ENCODE data around the gene S100A12.
"Not testable (repeated sequence)": the region's sequence is repeated elsewhere in the genome, so short reads cannot be mapped to it uniquely, and the experiment has no call there.

The S100A12 gene

DNA sequence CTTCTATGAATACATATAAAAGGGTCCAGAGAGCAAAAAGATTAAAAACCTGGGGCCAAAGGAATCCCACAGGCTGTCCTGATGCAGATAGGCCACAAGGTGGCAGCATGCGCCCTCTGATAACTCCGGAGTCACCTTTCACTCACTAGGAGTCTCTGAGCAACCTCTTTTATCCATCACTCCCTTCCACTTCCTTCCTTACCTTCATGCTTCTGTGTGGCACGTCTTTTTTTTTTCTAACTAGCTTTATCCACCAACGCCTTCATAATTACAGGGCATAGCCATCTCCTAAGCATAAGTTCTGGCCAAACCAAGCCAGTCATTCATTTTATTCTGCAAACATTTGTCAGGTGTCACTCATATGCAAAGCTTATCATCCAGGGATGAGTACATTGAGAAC lies 22.9 kb downstream of the S100A12 start:
- DNase-seq (ENCODE audit: low read depth): peak; percentile 37

DNA sequence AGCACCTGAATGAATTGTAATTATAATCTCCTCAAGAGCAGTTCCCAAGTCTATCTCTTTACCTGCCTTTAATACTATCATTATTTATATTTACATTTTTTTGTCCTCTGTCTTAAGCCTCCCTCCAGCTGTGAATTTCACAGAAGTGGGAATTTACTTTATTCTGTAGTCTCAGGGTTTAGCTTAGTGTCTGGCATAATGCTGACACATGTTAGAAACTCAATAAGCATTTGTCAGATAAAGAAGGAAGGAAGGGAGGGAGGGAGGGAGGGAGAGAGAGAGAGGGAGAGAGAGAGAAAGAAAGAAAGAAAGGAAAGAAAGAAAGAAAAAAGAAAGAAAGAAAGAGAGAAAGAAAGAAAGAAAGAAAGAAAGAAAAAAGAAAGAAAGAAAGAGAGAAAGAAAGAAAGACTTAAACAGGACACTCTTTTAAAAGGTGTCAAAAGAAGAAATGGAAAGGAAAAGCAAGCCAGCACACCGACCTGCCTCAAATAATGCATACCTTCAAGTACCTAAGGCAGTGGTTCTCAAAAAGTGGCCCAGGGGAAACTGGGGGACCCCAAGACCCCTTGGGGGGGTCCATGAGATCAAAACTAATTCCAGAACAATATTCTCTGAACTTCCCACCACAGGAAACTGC lies 25.0 kb downstream of the S100A12 start:
- DNase-seq (ENCODE audit: low read depth): no peak

DNA sequence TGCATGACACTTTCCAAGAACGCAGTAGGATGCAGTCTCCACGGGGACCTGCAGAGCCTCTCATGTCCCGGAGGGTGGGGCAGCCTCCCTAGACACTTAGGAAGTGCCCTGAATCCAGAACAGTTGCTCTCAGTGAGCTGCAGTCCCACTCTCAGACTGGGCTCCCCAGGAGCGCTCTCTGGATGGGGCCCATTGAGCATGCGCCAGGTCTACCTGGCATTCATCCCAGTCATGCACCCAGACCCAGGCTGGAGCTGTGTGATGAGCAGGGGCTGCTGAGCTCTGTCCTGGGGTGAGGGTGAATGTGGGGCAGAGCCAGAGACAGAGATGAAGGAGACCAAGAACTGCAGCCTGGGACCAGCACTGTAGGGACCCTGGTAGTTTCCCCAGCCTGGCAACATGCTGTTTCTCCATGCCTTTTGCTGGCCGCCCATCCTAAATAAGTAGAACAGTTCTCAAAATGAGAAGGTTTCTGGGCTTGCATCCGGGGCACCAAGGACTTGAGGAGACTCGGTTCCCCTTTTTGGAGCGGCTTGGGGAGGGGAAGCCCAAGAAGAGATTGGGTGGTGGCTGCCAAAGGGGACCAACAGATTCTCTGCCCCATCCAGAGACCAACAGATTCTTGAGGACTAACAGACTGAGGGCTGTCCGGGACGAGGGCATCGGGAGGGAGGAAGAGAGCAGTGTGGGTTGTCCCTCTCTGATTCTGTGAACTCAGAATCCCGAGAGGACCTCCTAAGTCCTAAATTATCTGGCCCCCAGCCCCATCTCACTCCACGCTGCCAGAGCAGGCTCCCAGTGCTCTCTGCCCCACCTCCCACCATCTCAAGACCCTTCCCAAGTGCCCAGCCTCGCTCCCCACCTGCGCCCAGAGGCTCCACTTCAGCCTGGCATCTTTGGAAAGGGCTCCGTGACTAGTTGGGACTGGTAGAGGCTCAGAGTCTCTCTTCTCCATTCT lies 25.8 kb downstream of the S100A12 start:
- no peak for DNase-seq (ENCODE audit: low read depth)

DNA sequence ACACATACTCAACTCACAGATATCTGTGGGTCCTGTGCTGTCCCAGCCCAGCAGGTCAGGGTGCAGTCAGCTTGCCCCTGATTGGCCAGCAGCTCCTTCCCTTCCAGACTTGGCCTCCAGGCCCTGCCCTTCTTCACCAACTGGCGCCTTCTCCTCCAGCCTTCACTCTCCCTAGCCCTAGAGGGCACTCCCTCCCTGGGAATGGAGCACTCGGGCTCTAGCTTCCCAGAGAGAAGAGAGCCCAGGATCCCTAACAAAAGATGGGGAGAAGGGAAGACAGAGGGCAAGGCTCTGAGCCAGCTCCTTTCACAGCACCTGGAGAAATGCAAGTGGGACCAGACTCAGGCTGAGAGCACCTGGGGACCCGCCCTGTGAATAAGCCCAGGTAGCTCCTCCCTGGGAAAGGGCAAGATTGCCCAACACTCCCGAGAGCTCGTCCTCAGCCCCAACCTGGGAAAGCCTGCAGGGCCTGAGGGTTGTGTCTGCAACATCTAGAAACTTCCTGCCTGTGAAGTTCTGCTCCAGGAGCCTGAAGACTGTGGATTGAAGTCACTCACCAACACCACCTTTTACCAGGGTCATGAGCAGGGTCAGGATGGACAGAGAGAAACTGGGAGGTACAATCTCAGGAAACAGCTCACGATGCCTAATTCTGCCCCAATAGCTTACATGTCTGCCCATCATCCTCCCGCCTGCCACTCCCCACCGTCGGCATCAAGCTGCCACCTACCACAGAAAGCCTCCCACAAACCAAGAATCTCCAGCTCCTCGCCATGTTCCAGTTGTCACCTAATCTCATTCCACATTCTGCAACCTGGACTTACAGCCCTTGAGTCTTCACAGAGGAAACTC lies 26.7 kb downstream of the S100A12 start, which contains the start of gene PGLYRP4:
TSS of gene PGLYRP4 (minus strand) at position 331 of the 852 bp plus-strand sequence. CDS start 909 bp downstream, outside the sequence.
- DNase-seq (ENCODE audit: low read depth): no peak

DNA sequence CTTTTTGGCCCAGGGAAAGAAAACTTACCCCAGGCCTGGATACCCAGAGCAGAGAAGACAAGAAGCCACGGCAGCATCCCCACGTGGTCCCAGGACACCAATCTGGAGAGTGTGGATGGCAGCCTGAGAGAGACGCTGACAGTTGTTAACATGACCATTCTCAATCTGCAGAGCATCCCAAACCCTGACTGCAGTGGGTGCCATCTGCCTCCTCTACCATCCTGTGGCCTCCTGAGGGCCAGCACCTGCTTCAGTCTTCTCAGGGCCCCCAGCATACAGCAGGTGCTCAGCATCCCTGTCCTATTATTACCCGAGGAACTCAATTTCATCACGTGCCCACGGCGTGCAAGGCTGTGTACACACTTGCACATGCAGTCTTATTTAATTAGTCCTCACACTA lies 27.6 kb downstream of the S100A12 start:
- DNase-seq (ENCODE audit: low read depth): no peak

DNA sequence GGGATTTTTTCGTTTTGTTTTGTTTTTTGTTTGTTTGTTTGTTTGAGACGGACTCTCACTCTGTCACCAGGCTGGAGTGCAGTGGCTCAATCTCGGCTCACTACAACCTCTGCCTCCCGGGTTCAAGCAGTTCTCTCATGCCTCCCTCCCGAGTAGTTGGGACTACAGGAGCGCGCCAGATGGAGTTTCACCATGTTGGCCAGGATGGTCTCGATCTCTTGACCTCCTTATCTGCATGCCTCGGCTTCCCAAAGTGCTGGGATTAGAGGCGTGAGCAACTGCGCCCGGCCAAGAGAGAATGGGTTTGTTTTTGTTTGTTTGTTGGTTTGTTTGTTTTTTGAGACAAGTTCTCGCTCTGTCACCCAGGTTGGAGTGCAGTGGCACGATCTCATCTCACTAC lies 28.4 kb downstream of the S100A12 start:
- DNase-seq (ENCODE audit: low read depth): not testable (repeated sequence)

DNA sequence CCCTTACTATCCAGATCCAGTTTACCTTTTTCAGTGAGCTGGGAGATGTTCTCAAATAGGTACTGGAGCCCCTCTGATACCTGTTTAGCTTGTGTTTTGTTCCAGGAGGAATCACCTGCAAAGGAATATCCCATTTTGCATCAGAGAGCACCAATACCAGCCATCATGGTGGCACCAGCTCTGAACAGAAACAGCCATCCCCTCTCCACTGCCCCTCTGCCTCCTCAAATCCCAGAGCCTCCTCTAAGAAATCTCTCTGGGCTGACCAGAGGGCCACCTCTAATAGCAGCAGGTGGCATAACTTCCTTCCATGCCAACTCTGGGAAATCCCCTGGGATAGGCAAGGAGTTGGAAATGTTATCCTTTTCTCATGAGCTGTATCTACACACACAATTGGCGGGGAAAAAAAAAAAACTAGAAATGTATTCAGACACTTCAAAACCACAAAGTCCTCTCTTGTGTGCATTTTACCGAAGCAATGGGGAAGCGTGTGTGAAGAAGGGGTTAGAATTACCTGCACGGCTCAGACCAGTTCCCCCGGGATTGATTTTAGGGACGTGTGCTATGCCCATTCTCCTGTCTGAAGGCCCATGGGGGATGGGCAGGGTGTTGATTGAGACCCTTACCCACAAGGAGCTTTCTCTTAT lies 29.2 kb downstream of the S100A12 start:
- no peak for DNase-seq (ENCODE audit: low read depth)

DNA sequence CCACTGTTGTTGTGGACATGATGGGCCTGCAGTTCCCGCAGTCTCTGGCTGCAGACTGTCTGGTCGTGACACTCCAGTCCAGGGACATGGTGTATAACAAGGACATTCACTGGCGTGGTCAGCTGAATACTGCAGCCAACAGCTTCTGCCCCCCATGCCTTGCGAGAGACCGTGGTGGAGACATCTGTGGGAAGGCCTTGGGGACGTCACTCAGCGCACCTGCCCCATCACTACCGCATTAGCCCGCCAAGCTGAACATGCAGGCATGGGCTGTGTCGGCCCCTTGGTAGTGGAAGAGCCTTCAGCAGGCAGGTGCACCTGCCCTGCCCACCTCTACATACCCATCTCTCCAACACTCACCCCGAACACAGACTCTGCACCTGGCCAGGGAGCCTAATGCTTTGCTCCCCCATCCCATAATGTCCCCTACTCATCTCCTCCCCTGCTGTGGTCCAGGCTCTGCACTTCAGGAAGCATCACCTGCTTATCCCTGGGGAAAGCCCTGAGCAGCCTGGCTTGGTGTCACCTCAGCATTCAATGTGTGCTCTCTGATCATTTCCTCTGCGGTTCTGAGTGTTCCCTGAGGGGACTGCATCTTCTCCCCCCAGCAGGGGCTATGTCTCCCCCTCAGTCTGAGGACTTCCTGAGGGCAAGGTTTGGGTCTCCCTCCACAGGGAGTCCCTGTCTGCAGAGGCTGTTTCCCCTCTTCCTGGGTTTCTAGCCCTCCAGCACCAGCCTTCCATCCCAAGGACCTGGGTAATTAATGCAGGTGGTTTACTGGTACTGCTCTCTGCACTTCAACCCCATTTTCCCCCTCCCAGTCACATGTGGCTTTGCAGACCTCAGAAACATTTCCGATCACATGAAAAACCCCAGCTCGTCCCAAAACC lies 30.0 kb downstream of the S100A12 start:
- no peak for DNase-seq (ENCODE audit: low read depth)

DNA sequence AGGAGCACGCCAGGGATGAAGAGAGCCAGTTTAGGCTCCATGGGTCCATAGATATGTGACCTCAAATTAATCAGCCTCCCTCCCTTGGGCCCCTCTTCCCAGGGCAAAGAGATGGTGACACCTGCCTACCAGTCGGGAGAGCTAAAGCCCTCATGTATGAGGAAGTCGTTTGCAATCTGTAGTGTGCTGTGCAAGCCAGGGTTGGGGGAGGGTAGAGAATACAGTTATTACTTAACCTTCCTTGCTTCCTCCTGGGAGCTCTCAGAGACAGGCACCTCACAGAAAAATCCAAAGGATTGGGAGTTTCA lies 30.7 kb downstream of the S100A12 start:
- no peak for DNase-seq (ENCODE audit: low read depth)

DNA sequence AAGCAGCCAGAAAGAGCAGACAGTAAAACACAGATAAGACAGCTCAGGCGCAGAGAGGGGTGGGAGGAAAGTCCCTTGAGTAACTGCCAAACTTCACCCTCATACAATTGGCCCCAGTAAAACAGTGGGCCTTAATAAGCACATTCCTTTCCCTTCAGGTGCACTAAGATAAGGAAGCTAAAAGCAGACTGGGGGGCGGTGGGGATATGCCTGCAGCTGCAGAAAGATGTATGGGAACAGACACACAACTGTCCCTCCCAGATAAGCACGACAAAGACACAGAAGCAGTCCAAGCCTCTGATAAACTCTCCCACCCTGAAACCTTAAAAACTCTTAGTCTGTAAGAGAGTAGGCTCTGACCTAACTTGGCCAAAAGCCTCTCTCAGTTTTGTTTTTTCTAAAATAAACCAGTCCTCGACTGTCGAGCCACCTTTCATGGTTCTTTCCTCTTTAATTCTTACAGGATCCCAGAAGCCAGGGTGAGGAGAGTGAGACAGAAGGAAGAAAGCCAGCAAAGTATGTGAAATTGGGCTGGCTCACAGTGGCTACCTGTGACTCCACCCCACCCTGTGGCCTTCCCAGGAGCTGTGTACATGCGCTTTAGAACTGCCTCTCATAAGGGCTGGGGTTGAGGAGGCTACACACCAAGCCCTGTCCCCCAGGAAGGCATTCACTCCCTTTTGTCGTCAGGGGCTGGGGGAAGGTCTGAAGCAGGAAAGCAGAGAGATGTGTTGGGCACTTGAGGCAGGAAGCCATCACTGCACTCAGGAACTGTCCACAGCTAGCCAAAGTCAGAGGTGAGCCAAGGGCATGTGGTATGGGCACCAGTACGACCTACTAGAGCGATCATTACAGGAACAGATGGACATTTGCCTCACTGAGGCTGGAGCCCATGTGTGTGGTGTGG lies 31.4 kb downstream of the S100A12 start:
- no peak for DNase-seq (ENCODE audit: low read depth)

DNA sequence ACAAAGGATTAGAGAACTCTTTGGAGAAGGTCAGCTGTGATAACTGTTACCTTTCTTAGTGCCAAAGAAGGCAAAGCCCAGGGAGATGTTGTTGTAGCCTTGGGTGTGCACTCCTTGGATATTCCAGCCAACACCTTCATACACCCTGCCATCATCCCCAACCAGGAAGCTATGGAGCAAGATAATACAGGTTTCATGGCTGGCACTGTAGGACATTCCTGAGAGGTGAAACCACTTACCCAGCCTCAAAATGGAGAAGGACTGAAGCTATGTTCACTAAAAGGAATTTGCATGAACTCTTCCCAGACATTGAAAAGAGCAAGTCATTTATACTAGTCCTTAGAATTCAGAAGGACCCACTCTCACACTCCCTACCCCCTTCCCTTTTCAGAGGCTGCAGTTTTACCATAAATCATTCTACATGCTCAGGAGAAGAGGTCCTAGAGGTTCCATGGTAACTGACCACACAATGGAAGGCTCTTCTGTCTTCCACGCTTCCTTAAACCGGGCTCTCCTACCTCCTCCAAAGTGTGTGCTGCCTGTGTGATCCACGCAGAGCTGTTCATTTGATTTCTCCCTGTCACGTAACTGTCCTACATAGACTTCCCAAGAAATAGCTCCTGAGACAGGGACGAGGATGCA lies 32.3 kb downstream of the S100A12 start:
- no peak for DNase-seq (ENCODE audit: low read depth)

DNA sequence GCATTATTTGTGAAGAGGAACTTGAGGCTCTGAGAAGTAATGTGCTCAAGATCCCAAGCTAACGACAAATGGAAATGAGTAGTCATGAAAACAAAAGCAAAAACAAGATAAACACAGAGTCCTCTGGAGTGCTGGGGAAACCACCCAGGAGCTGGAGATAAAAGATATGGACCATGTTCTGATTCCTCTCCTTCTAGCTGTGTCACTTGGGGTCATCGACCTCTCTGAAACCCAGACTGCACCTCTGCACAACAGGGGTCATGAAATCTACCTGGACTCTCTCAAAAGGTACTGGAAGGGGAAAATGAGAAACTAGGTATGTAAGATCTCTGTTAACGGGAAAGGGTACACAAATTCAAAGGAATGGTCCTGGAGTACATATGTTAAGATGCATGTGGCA lies 33.2 kb downstream of the S100A12 start:
- DNase-seq (ENCODE audit: low read depth): no peak

DNA sequence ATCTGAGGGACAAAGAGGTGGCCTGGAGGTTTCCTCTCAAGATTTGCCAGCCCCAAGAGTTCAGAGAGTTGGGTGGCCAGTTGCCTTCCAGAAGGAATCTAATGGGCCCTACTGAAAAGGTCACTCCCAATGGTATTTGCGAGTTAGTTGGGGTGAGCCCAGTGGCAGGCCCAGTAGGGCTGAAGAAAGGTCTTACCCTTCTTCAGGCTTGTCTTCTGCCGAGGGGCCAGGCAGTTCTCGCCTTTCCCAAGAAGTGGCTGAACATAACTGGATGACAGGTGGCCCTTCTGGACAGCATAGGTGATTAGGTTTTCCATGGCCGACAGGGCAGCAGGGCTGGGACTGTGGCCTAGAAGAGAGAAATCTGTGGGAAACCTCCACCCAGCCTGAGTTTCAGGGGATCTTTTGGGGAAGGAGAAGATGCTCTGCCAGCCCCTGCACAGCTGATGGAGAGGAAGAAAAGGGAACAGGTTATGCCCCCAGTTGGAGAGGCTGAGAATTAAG lies 33.9 kb downstream of the S100A12 start:
- DNase-seq (ENCODE audit: low read depth): no peak

DNA sequence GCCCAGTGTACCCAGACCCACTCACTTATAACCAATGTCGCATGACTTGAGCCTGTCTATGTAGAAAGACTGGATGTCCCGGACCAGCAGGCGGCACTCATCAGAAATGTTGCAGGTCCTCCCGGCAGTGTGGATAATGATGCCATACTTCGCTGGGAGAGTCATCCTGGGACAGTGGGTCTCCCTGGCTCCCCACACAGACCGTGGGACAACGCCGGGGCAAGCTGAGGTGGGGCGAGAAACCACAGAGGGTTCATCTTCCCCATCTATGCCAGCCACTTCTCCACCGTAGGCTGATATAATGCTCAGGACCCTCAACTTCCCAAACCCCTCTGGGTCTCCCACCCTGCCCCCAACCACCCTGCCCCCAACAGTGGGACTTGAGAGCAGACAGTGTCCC lies 35.1 kb downstream of the S100A12 start:
- DNase-seq (ENCODE audit: low read depth): no peak

DNA sequence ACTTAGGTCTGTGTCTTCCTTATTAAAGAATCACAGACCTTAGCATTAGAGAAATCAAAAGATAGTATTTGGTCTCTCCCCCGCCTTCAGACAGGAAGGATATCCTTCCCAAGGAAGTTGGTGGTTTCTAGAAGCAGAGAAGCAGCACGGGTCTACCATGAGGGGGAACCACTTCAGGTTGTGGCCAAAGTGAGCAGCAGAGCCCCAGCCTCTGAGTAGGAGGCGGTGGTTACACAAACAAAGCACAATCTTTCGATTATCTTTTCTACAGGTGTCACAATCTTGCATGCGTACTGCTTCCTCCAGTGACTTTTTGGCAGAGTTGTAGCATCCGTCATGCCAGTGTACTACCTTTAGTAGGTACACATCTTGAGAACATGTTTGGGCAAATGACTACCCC lies 35.6 kb downstream of the S100A12 start:
- no peak for DNase-seq (ENCODE audit: low read depth)

DNA sequence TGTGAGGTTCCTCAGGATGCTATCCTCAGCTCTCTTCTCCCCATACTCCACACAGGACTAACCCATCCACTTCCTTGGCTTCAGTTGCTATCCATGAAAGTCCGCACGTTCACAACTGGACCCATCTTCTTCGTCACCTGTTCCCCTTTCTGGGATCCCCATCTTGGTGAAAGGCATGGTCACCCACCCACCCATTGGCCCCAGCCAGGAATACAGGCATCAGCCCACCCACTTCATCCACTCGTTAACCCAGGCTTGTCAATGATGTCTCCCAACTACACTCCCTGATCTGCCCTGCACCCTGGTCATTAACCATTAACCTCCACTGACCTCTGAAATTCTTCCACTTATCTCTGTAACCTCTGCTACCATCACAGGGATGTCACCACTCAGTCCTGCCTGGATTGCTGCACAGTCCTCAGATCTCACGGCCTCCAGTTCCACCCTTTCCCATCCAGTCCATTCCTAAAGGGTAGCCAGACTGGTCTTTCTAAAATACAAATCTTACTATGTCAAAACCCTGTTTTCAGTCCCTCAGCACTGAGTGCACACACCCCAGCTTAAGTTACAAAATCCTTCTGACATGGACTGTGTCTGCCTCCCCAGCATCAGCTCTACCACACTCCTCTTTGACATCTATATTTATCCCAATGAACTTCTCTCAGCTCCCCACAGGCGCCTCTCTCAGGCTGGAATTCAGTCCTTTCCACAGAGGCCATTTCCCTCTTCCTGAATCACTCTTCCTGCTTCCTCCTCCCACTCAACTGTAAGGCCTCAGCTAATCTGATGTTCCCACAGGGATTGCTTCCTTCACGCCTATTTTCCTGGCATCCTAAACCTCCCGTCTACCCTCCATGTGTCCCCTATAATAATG lies 37.2 kb downstream of the S100A12 start:
- no peak for DNase-seq (ENCODE audit: low read depth)

DNA sequence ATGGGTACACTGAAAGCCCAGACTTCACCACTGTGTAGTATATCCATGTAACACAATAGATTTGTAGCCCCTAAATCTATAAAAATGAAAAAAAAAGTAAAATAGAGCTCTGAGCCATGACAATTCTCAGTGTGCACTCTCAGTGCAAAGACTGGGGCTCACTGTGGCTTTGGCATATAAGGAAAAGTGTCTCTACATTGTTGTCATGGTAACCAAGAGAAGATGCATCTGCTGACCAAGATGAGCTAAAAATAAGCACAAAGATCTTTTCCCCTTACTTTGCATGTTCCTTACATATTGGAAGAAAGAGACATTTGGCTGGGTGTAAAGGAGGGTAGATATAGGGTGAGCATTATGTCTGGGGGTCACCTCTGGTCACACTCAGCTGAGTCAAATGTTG lies 38.8 kb downstream of the S100A12 start:
- DNase-seq (ENCODE audit: low read depth): no peak

DNA sequence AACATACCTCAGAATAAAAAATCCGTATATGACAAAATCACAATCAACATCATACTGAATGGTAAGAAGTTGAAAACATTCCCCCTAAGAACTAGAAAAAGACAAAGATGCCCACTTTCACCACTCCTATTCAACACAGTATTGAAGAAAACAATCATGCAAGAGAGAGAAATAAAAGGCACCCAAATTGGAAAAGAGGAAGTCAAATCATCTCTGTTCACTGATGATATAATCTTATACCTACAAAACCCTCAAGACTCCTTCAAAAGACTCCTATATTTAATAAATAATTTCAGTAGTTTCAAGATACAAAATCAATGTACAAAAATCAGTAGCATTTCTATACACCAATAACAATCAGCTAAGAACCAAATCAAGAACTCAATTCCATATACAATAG lies 41.5 kb downstream of the S100A12 start:
- no peak for DNase-seq (ENCODE audit: low read depth)

Data from activated T-helper 9 cell treated with anti-CD3 and anti-CD28 coated beads, Interleukin-2, amount 50 U/mL, for 16 hours (primary cell).